ENCODE measurements around the gene MYADML2. TPM values are rescaled to one million over a fixed set of nuclear protein-coding genes. Genes with fewer than 3 reads are reported as not detected.
"Not testable (repeated sequence)": the region's sequence is repeated elsewhere in the genome, so short reads cannot be mapped to it uniquely, and the experiment has no call there.

Gene MYADML2
- total RNA-seq, 4 donors from 2014 or later = 2.9 to 24.9 (median 13.3) TPM

GRCh38 chr17:81955058-81955681 lies 8.1 kb upstream of the MYADML2 start:
- ATAC-seq = no peak
- TF ChIP-seq POLR2A (IDR thresholded peaks at IDR 0.05) = no peak
- TF ChIP-seq, protein P1, sequence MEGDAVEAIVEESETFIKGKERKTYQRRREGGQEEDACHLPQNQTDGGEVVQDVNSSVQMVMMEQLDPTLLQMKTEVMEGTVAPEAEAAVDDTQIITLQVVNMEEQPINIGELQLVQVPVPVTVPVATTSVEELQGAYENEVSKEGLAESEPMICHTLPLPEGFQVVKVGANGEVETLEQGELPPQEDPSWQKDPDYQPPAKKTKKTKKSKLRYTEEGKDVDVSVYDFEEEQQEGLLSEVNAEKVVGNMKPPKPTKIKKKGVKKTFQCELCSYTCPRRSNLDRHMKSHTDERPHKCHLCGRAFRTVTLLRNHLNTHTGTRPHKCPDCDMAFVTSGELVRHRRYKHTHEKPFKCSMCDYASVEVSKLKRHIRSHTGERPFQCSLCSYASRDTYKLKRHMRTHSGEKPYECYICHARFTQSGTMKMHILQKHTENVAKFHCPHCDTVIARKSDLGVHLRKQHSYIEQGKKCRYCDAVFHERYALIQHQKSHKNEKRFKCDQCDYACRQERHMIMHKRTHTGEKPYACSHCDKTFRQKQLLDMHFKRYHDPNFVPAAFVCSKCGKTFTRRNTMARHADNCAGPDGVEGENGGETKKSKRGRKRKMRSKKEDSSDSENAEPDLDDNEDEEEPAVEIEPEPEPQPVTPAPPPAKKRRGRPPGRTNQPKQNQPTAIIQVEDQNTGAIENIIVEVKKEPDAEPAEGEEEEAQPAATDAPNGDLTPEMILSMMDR (IDR thresholded peaks at IDR 0.05 in 4 of 5, conservative IDR thresholded peaks at IDR 0.05 in 1 of 5) = no peak
- no peak overlapping the region for H3K27ac ChIP-seq
- no peaks in the 10 kb centered on the region for H3K36me3 ChIP-seq
- DNase-seq = no peak
- H3K27me3 ChIP-seq = peaks cover 3 to 16% (median 9%) of the 10 kb centered on the region in 3 donors
- H3K4me3 ChIP-seq = no peak overlapping the region
- intact Hi-C loops (cut with DNase I; ENCODE audit: low total_unique reads) = no loop called here
- H3K4me1 ChIP-seq = peaks cover 4 to 7% of the 10 kb centered on the region in 2 donors
- in situ Hi-C loops (cut with MboI; ENCODE audit: low sequenced_read_pairs in 4 of 4) = no loop called here
- H3K9me3 ChIP-seq = no peaks in the 10 kb centered on the region

GRCh38 chr17:81954131-81955057 lies 7.4 kb upstream of the MYADML2 start:
- no peak for ATAC-seq
- peaks cover 4 to 6% of the 10 kb centered on the region in 2 donors for H3K4me1 ChIP-seq
- H3K9me3 ChIP-seq = no peaks in the 10 kb centered on the region
- H3K27me3 ChIP-seq = peaks cover 0 to 12% (median 7%) of the 10 kb centered on the region in 3 donors
- H3K27ac ChIP-seq = no peak overlapping the region
- TF ChIP-seq, protein P1 (IDR thresholded peaks at IDR 0.05 in 4 of 5, conservative IDR thresholded peaks at IDR 0.05 in 1 of 5) = no peak
- TF ChIP-seq POLR2A (IDR thresholded peaks at IDR 0.05) = no peak
- H3K4me3 ChIP-seq = no peak overlapping the region
- intact Hi-C loops (cut with DNase I; ENCODE audit: low total_unique reads) = no loop called here
- H3K36me3 ChIP-seq = no peaks in the 10 kb centered on the region
- in situ Hi-C loops (cut with MboI; ENCODE audit: low sequenced_read_pairs in 4 of 4) = no loop called here
- DNase-seq = no peak

GRCh38 chr17:81953443-81953842 lies 6.4 kb upstream of the MYADML2 start:
- H3K27me3 ChIP-seq; H3K4me3 ChIP-seq; H3K9me3 ChIP-seq; H3K36me3 ChIP-seq; ATAC-seq; H3K27ac ChIP-seq; DNase-seq; in situ Hi-C loops (cut with MboI; ENCODE audit: low sequenced_read_pairs in 4 of 4); H3K4me1 ChIP-seq; intact Hi-C loops (cut with DNase I; ENCODE audit: low total_unique reads): not testable (repeated sequence)

- H3K27ac ChIP-seq = no peak overlapping the region
- intact Hi-C loops (cut with DNase I; ENCODE audit: low total_unique reads) (no loop called here), in situ Hi-C loops (cut with MboI; ENCODE audit: low sequenced_read_pairs in 4 of 4) (no loop called here)
- no peak for ATAC-seq
- no peak overlapping the region for H3K4me3 ChIP-seq
- H3K4me1 ChIP-seq = no peaks in the 10 kb centered on the region
- no peaks in the 10 kb centered on the region for H3K9me3 ChIP-seq
- H3K27me3 ChIP-seq = no peaks in the 10 kb centered on the region
- no peak for DNase-seq
- no peaks in the 10 kb centered on the region for H3K36me3 ChIP-seq
- TF ChIP-seq POLR2A (IDR thresholded peaks at IDR 0.05) = no peak
- TF ChIP-seq, protein P1 (IDR thresholded peaks at IDR 0.05 in 4 of 5, conservative IDR thresholded peaks at IDR 0.05 in 1 of 5) = no peak
These were observed 5.8 kb upstream of the MYADML2 start for GRCh38 chr17:81952792-81953228.
